HepG2 (cell line): Measurements from ENCODE around the gene NDUFAF3. TPM values are rescaled to one million over a fixed set of nuclear protein-coding genes. Genes with fewer than 3 reads are reported as not detected.

ENCODE experiments used
- EHMT2 ChIP-seq: fragments of 200-600 bp; sonication (generic); IDR thresholded peaks from 2 replicates; pipeline ENCODE4 v1.7.0; 2017; ENCODE audit warnings: antibody characterized with exemption, low read depth, low read length, borderline replicate concordance
- HNRNPLL ChIP-seq: fragments of 200-400 bp; formaldehyde crosslinking; IDR thresholded peaks from 2 replicates; pipeline ENCODE4 v1.6.1; 2017; ENCODE audit warnings: mild to moderate bottlenecking, low read depth, low read length; ENCODE audit not compliant: poor library complexity, severe bottlenecking
- MAFK ChIP-seq, 2 experiments: IDR thresholded peaks in 1 of 2; conservative IDR thresholded peaks in 1 of 2; 2 replicates each; pipeline ENCODE4 v1.6.1; 2011; ENCODE audit warnings: improper control_type of control experiment in 2 of 2, low read length in 2 of 2
- MEF2D ChIP-seq: sonication (generic); formaldehyde crosslinking; IDR thresholded peaks from 2 replicates; pipeline ENCODE4 v1.5.1; 2020; ENCODE audit warnings: mild to moderate bottlenecking, missing genetic modification reagents
- NFRKB ChIP-seq: fragments of 450-650 bp; IDR thresholded peaks from 2 replicates; pipeline ENCODE4 v1.6.1; 2017
- ONECUT2 ChIP-seq: sonication (generic); formaldehyde crosslinking; IDR thresholded peaks from 2 replicates; pipeline ENCODE4 v1.4.0; 2020; ENCODE audit warnings: missing genetic modification reagents
- PHF20 ChIP-seq: sonication (generic); formaldehyde crosslinking; IDR thresholded peaks from 2 replicates; pipeline ENCODE4 v1.5.0; 2020; ENCODE audit warnings: mild to moderate bottlenecking, missing genetic modification reagents
- SETDB1 ChIP-seq: sonication (generic); formaldehyde crosslinking; IDR thresholded peaks from 2 replicates; pipeline ENCODE4 v1.5.1; 2020; ENCODE audit warnings: missing genetic modification reagents, mild to moderate bottlenecking, borderline replicate concordance
- ZBTB40 ChIP-seq, 2 experiments: fragments of 450-650 bp in 1 of 2; sonication (generic) in 1 of 2; formaldehyde crosslinking in 1 of 2; IDR thresholded peaks; 2 replicates each; pipeline versions ENCODE4 v1.6.1 to v1.8.0; 2016 to 2022; ENCODE audit warnings: antibody characterized with exemption in 1 of 2, mild to moderate bottlenecking in 1 of 2, missing genetic modification reagents in 1 of 2
- ZFY ChIP-seq: sonication (generic); formaldehyde crosslinking; IDR thresholded peaks from 2 replicates; pipeline ENCODE4 v1.4.0; 2020; ENCODE audit warnings: missing genetic modification reagents
- ZMYM4 ChIP-seq: sonication (generic); formaldehyde crosslinking; IDR thresholded peaks from 2 replicates; pipeline ENCODE4 v1.8.1; 2023; ENCODE audit warnings: mild to moderate bottlenecking, missing genetic modification reagents
- ZNF460 ChIP-seq: sonication (generic); formaldehyde crosslinking; IDR thresholded peaks from 2 replicates; pipeline ENCODE4 v1.5.1; 2020; ENCODE audit warnings: missing genetic modification reagents, mild to moderate bottlenecking, borderline replicate concordance
- ZNF512B ChIP-seq: sonication (generic); formaldehyde crosslinking; IDR thresholded peaks from 2 replicates; pipeline ENCODE4 v1.5.1; 2020; ENCODE audit warnings: missing genetic modification reagents, mild to moderate bottlenecking, borderline replicate concordance
- ZNF513 ChIP-seq: sonication (generic); formaldehyde crosslinking; conservative IDR thresholded peaks from 2 replicates; pipeline ENCODE4 v1.5.0; 2020; ENCODE audit warnings: missing genetic modification reagents
- ZNF816 ChIP-seq: sonication (generic); formaldehyde crosslinking; IDR thresholded peaks from 2 replicates; pipeline ENCODE4 v1.8.0; 2022; ENCODE audit warnings: missing genetic modification reagents, mild to moderate bottlenecking, borderline replicate concordance
- polyA plus RNA-seq, 8 experiments: library from polyadenylated mRNA; depleted of rRNA in 3 of 8; stranded (reverse) in 7 of 8; unstranded in 1 of 8; fragments of >200 nt; fragmentation: Illumina TruSeq in 4 of 8; extraction: Trizol in 4 of 8; gene quantifications; 2 replicates each; pipeline versions ENCODE4 v1.2.1 to v1.2.3, GENCODE V29; 2011 to 2016; ENCODE audit warnings: low read depth in 4 of 8, missing spikeins in 1 of 8, mixed read lengths in 1 of 8; ENCODE audit not compliant: insufficient read depth in 1 of 8
- total RNA-seq, 5 experiments: library from RNA; depleted of rRNA; stranded (reverse); fragments of >200 nt; fragmentation: Illumina TruSeq; extraction: Trizol; gene quantifications; 2 replicates each; pipeline ENCODE4 v1.2.3, GENCODE V29; 2016; ENCODE audit warnings: low read depth in 1 of 5

The NDUFAF3 gene
- total and polyA plus RNA-seq, 2 of the 13 experiments (the other 11 are each of a cell fraction or from before 2014, with no cell fraction given) = 39.0 to 50.0 TPM

DNA sequence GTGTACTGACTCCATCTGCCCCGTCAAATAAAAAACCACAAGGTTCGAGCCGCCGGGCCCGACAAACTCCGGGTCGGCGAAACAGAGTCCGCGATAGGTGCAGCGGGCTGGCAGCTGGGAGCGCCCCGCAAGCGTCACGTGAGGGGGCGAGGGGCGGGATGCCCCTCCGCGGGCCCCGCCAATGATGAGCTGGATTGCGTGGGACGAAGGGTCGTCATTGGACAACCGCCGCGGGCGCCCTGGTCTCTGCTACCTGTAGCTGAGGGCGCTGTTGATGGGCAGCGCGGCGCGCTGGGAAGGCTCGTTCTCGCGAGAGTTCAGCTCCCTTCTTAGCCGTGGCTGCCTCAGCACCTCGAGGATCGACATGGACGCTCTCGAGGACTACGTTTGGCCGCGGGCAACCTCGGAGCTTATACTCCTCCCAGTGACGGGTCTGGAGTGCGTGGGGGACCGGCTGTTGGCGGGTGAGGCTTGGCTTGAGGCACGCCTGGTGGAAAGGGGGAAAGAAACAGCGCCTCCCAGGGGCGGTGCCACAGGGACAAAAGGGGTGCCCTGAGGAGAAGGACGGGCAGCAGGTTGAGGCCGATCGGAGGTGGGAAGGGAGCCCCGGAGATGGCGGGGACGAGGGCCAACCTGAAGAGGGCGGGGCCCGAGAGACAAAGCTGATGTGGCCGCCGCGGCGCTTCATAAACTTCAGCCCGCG lies 14.7 kb upstream of the NDUFAF3 start, which contains the start of gene WDR6 (continued):
- TF ChIP-seq ZNF512B (CRISPR knock-in tag) = peak; percentile 62; the same call in 1 of the 2 replicates
- no peak for TF ChIP-seq ONECUT2 (CRISPR knock-in tag)
- no peak for TF ChIP-seq SETDB1
- no peak for TF ChIP-seq MAFK (conservative IDR thresholded peaks at IDR 0.05 in 1 of 2, IDR thresholded peaks at IDR 0.05 in 1 of 2; ENCODE audit: low read length in 2 of 2)
- TF ChIP-seq ZNF460 (CRISPR knock-in tag) = no peak
- peak; percentile 92 for TF ChIP-seq ZMYM4 (CRISPR knock-in tag)
- peak; percentile 77; the same call in 1 of the 2 replicates for TF ChIP-seq ZFY
- no peak; the same call in 1 of the 2 replicates for TF ChIP-seq MEF2D (CRISPR knock-in tag)
- no peak for TF ChIP-seq NFRKB
- TF ChIP-seq ZNF513 = no peak
- peak; percentile 48 for TF ChIP-seq HNRNPLL
- 0 out of 2 replicates have a peak, but pooled peaks have one; percentile 14 for TF ChIP-seq PHF20 (CRISPR knock-in tag)
- TF ChIP-seq ZNF816 (CRISPR knock-in tag) = no peak
- no peak for TF ChIP-seq EHMT2
- no peak for TF ChIP-seq ZBTB40 (IDR thresholded peaks at IDR 0.05)
- TF ChIP-seq ZBTB40 (CRISPR knock-in tag; IDR thresholded peaks at IDR 0.05) = peak; percentile 50; the same call in 1 of the 2 replicates
